ENCODE measurements around the gene F2.

Gene F2

GRCh38 chr11:46745328-46745727 is 26.3 kb downstream of the F2 start:
- Histone ChIP-seq H3K27me3 (ENCODE audit: insufficient read depth, low read length, poor library complexity) (no peaks in the 10 kb centered on the region), H3K9me3 (ENCODE audit: insufficient read depth, low read length, severe bottlenecking) (no peaks in the 10 kb centered on the region), H3K9ac (ENCODE audit: low read depth, low read length) (no peak overlapping the region), H3K4me1 (ENCODE audit: insufficient read depth, low read length) (no peaks in the 10 kb centered on the region), H3K36me3 (ENCODE audit: insufficient read depth, low read length) (peaks cover 91% of the 10 kb centered on the region), H3K79me2 (ENCODE audit: insufficient read depth, low read length) (no peaks in the 10 kb centered on the region), H4K20me1 (ENCODE audit: insufficient read depth, low read length) (no peaks in the 10 kb centered on the region), H2AFZ (ENCODE audit: low read depth, low read length) (no peak overlapping the region), H3K4me3 (ENCODE audit: low read depth in 1 of 2, low read length in 2 of 2) (no peak overlapping the region), H3K4me2 (ENCODE audit: insufficient read depth, low read length) (no peak overlapping the region), H3K27ac (ENCODE audit: low read length) (no peak overlapping the region)
- TF ChIP-seq CTCF (IDR thresholded peaks at IDR 0.05; ENCODE audit: borderline replicate concordance, extremely low read depth, low read length, poor library complexity, severe bottlenecking) = no peak
- no peak for TF ChIP-seq EZH2 (IDR thresholded peaks at IDR 0.05; ENCODE audit: borderline replicate concordance, low read depth, low read length, severe bottlenecking)
- ATAC-seq (ENCODE audit: insufficient read depth, low read depth) = no peak
- DNase-seq = no peak

GRCh38 chr11:46745995-46746394 is 27.0 kb downstream of the F2 start:
- H2AFZ ChIP-seq (ENCODE audit: low read depth, low read length) = no peak overlapping the region
- no peak overlapping the region for H3K4me3 ChIP-seq (ENCODE audit: low read depth in 1 of 2, low read length in 2 of 2)
- H3K79me2 ChIP-seq (ENCODE audit: insufficient read depth, low read length) = no peaks in the 10 kb centered on the region
- no peak for TF ChIP-seq EZH2 (IDR thresholded peaks at IDR 0.05; ENCODE audit: borderline replicate concordance, low read depth, low read length, severe bottlenecking)
- TF ChIP-seq CTCF (IDR thresholded peaks at IDR 0.05; ENCODE audit: borderline replicate concordance, extremely low read depth, low read length, poor library complexity, severe bottlenecking) = no peak
- H3K9ac ChIP-seq (ENCODE audit: low read depth, low read length) = no peak overlapping the region
- H3K27ac ChIP-seq (ENCODE audit: low read length) = no peak overlapping the region
- DNase-seq = no peak
- no peaks in the 10 kb centered on the region for H3K9me3 ChIP-seq (ENCODE audit: insufficient read depth, low read length, severe bottlenecking)
- H3K4me2 ChIP-seq (ENCODE audit: insufficient read depth, low read length) = no peak overlapping the region
- H4K20me1 ChIP-seq (ENCODE audit: insufficient read depth, low read length) = no peaks in the 10 kb centered on the region
- peaks cover 97% of the 10 kb centered on the region for H3K36me3 ChIP-seq (ENCODE audit: insufficient read depth, low read length)
- no peaks in the 10 kb centered on the region for H3K4me1 ChIP-seq (ENCODE audit: insufficient read depth, low read length)
- no peaks in the 10 kb centered on the region for H3K27me3 ChIP-seq (ENCODE audit: insufficient read depth, low read length, poor library complexity)
- ATAC-seq (ENCODE audit: insufficient read depth, low read depth) = no peak

DNA sequence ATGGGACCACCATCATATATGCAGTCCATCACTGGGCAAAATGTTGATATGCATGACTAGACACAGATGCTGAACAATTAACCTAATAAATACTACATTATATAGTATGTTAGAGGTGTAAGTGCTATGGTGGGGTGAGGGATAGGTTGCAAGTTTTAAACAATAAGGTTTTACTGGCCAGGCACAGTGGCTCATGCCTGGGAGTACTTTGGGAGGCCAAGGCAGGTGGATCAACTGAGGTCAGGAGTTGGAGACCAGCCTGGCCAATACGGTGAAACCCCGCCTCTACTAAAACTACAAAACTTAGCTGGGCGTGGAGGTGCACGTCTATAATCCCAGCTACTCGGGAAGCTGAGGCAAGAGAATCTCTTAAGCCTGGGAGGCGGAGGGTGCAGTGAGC is 28.1 kb downstream of the F2 start:
- no peaks in the 10 kb centered on the region for H3K79me2 ChIP-seq (ENCODE audit: insufficient read depth, low read length)
- H3K9me3 ChIP-seq (ENCODE audit: insufficient read depth, low read length, severe bottlenecking) = no peaks in the 10 kb centered on the region
- H3K4me3 ChIP-seq (ENCODE audit: low read depth in 1 of 2, low read length in 2 of 2) = no peak overlapping the region
- TF ChIP-seq EZH2 (IDR thresholded peaks at IDR 0.05; ENCODE audit: borderline replicate concordance, low read depth, low read length, severe bottlenecking) (no peak), CTCF (IDR thresholded peaks at IDR 0.05; ENCODE audit: borderline replicate concordance, extremely low read depth, low read length, poor library complexity, severe bottlenecking) (no peak)
- no peaks in the 10 kb centered on the region for H4K20me1 ChIP-seq (ENCODE audit: insufficient read depth, low read length)
- H3K4me2 ChIP-seq (ENCODE audit: insufficient read depth, low read length) = no peak overlapping the region
- no peak overlapping the region for H3K27ac ChIP-seq (ENCODE audit: low read length)
- H3K27me3 ChIP-seq (ENCODE audit: insufficient read depth, low read length, poor library complexity) = no peaks in the 10 kb centered on the region
- no peak overlapping the region for H2AFZ ChIP-seq (ENCODE audit: low read depth, low read length)
- no peak for ATAC-seq (ENCODE audit: insufficient read depth, low read depth)
- H3K4me1 ChIP-seq (ENCODE audit: insufficient read depth, low read length) = no peaks in the 10 kb centered on the region
- H3K36me3 ChIP-seq (ENCODE audit: insufficient read depth, low read length) = peaks cover 95% of the 10 kb centered on the region
- no peak overlapping the region for H3K9ac ChIP-seq (ENCODE audit: low read depth, low read length)
- DNase-seq = no peak

GRCh38 chr11:46755962-46756361 is 36.9 kb downstream of the F2 start:
- Histone ChIP-seq H3K79me2 (ENCODE audit: insufficient read depth, low read length) (no peaks in the 10 kb centered on the region), H3K4me2 (ENCODE audit: insufficient read depth, low read length) (no peak overlapping the region), H2AFZ (ENCODE audit: low read depth, low read length) (no peak overlapping the region), H3K4me3 (ENCODE audit: low read depth in 1 of 2, low read length in 2 of 2) (no peak overlapping the region), H3K9ac (ENCODE audit: low read depth, low read length) (no peak overlapping the region), H4K20me1 (ENCODE audit: insufficient read depth, low read length) (no peaks in the 10 kb centered on the region), H3K9me3 (ENCODE audit: insufficient read depth, low read length, severe bottlenecking) (no peaks in the 10 kb centered on the region), H3K36me3 (ENCODE audit: insufficient read depth, low read length) (peaks cover 83% of the 10 kb centered on the region), H3K4me1 (ENCODE audit: insufficient read depth, low read length) (no peaks in the 10 kb centered on the region), H3K27ac (ENCODE audit: low read length) (no peak overlapping the region), H3K27me3 (ENCODE audit: insufficient read depth, low read length, poor library complexity) (no peaks in the 10 kb centered on the region)
- ATAC-seq (ENCODE audit: insufficient read depth, low read depth) (no peak), DNase-seq (no peak)
- TF ChIP-seq EZH2 (IDR thresholded peaks at IDR 0.05; ENCODE audit: borderline replicate concordance, low read depth, low read length, severe bottlenecking) (no peak), CTCF (IDR thresholded peaks at IDR 0.05; ENCODE audit: borderline replicate concordance, extremely low read depth, low read length, poor library complexity, severe bottlenecking) (no peak)
